DMS 273 (cell line): Measurements from ENCODE around the gene CARMIL1.
"Not testable (repeated sequence)": the region's sequence is repeated elsewhere in the genome, so short reads cannot be mapped to it uniquely, and the experiment has no call there.

ENCODE experiments used
- DNase-seq: peaks from one replicate; lab custom pipeline; 2025; ENCODE audit not compliant: unreplicated experiment; lab: John Stamatoyannopoulos, UW

Gene CARMIL1

DNA sequence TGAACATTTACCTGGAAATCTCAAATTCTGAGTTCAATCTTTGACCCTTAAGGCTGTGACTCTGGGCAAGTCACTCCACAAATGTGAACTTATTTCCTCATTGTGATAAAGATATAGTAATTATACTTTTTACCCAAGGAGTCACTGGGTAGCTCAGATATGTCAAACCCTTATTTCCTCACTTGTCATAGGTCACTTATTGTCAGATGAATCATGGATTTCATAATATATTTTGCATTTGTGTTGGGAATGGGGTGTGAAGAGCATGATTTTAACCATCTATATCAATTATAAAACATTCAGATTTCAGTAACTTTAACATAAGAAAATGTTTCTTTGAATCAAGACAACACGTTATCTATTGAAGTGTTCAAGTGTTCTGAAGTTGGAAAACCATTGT, 3.7 kb upstream of the CARMIL1 start:
- DNase-seq: no peak

- no peak for DNase-seq
These were observed 1.8 kb upstream of the CARMIL1 start for GRCh38 chr6:25277386-25277785.

- peak; percentile 13 for DNase-seq
These were observed 1.3 kb upstream of the CARMIL1 start for GRCh38 chr6:25277857-25278256.

- peak; percentile 79 for DNase-seq
These were observed 787 bp upstream of the CARMIL1 start for GRCh38 chr6:25278261-25278913.

GRCh38 chr6:25279748-25280343, 672 bp downstream of the CARMIL1 start:
- peak; percentile 74 for DNase-seq

DNA sequence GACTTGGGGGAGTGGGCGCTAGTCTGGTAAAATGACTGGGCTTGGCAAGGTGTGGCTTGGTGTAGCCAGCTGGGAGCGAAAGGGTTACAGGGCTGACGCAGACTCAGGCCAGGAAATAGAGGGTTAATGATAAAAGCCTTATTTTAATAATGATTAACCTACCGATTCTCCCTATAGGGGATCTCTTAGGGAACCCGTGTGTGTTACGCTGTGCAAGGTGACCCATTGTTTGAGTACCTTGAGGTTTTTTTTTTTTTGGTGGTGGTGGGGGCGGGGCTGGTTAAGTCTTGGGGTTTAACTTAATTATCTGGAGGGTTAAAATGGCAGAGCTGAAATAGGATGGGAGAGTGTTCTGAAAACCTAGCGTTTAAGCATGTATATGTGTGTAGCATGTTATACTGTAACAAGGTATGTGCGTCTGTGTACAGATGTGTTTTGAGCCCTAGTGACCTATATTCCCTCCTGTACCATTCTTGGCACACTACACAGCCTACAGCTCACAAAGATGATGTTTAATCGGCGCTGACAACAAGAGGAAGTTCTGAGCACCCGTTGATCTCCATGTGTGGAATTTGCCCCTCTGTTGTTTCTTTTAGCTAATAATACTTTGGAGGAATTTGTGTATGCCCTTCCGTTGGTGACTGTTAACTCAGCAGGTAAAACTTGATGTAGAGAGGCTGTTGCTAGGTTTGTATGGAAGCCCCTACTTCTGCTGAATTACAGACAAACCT, 1.3 kb downstream of the CARMIL1 start:
- peak; percentile 39 for DNase-seq

DNA sequence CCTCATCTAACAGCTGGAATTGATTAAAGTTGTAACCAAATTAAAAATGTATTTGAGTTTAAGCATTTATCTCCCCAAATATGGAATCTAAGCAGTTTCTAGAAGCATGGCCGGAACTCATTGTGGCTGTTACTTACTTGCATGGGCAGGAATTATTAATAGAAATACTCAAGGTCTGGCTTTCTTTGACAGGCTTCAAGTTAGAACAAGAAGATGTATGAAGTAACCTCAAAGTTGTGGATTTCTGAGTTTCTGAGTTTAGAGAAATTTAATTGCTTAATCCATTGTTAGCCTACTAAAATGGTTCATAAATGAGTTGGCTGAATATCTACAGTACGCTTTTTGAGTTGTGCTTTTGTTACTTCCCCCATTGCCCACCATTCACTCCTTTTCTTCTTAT, 7.7 kb downstream of the CARMIL1 start:
- no peak for DNase-seq

DNA sequence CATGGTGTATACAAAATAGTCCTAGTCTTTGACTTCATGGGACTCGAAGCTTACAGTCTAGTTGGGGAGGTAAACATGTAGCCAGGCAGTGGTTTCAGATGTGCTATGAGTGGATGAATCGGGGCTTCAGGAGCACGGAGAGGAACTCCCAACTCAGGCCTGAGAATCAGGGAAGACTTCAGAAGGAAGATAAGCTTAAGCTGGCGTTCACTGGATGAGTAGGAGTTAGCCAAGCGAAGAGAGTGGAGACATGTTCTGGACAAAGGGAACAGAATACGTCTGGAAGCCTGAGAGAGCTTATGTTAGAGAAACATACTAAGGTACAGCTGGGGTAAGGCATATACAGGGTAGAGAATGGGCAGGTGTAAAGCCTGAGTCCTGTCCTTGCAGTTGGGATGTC, 8.8 kb downstream of the CARMIL1 start:
- DNase-seq: no peak

DNA sequence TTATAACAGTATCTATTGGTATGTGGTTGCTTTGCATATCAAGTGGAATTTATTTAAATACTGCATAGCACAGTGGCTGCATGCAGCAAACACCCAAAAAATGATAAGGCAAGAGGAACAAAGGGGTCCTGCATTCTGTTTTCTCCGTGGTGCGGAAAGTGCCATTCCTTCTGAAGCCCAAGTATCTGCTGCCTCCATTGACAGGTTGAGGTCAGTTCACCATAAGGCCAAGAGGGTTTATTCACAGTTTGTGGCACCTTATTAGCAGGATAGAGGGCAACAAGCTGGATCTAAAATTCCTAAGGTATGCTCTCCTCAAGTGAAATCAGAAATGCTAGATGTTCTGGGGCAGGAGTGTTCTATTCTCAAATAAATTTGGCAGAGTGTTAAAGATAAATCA, 9.3 kb downstream of the CARMIL1 start:
- no peak for DNase-seq

DNA sequence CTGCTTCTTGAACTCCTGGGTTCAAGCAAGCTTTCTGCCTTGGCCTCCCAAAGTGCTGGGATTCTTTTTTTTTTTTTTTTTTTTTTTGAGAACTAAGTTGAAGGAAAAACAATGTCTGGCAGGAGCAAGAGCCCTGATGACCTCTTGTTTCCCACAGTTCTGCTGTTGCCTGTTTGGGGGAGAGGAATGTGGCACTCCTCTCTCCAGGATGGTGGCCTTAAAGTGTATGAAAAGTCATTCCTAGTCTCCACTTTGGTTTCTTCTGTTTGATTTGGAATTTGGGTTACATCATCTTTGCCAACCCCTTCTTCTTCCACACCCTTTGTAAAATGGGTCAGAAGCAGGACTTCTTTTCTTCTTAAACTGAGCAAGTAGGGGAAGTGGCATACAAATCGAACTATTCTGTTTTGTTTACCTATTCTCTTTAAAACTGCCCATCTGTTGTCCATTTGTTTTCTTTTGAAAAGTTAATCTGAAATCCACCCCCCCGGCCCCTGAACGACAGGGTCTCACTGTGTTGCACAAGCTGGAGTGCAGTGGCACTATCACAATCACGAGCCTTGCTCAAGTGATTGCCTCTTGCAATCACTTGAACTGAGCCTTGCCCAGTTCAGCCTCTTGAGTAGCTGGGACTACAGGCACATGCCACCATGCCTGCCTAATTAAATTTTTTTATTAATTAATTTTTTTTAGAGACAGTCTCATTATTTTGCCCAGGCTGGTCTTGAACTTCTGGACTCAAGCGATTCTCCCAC, 11.3 kb downstream of the CARMIL1 start:
- DNase-seq: no peak

GRCh38 chr6:25292384-25292783, 13.2 kb downstream of the CARMIL1 start:
- no peak for DNase-seq

GRCh38 chr6:25295651-25296050, 16.5 kb downstream of the CARMIL1 start:
- DNase-seq: no peak

GRCh38 chr6:25296217-25296905, 17.2 kb downstream of the CARMIL1 start:
- no peak for DNase-seq

DNA sequence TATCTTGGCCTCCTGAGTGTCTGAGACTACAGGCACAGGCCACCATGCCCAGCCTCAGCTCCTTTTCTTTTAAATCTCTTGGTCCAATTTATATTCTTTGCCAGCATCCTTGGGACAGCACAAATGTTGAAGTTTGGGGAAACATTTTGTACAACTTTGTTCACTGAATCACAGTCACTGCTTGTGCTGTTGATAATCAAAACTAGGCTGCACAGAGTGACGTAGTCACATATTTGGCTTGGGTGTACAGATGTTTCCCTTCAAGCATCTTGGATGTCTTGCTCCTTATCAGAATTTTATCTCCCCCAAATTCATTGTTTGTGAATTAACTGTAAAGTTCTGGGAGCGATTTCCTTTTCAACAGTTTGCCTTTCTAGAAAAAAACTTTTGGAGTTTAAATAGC, 17.9 kb downstream of the CARMIL1 start:
- DNase-seq: no peak

DNA sequence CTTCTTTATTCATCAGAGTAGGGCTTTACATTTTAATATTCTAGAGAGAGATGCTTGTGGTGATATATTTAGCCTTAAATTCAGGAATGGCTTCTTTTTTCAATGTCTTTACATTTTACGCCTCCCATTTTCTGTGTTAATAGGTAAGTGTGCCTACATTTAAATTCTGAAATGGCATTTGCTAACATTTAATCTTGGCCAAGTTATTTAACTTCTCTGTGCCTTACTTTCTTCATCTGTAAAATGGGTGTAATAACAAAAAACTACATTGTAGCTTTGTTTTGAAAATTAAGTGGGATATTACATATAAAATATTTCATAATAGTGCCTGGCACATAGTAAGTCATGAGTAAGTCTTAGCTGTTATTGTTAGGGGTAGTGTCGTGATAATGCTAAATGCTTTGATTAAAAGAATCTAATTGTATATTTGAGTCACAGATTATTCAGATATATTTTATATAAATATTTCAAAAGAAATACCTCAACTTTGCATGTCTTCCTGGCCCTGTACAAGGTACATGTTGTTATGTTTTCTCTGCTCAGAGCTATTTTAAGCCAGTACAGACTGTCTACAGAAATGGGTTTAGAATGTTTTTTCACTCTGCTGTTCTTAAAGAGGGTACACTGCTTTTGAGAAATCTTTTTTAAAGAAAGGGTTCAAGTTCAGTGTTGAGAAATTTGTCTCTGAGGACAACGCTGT, 18.8 kb downstream of the CARMIL1 start:
- no peak for DNase-seq

DNA sequence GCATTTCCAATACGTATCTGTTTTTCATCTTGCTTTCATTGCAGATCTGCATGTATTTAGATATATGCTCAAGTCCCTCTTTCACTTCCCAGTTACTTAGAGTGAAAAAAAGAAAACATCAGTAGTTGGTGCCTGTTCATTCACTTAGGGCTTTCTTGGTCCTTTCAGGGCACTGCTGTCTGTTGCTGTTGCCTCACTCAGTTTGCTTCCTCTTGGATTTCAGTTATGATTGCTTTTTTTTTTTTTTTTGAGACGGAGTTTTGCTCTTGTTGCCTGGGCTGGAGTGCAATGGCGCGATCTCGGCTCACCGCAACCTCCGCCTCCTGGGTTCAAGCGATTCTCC, 19.3 kb downstream of the CARMIL1 start:
- not testable (repeated sequence) for DNase-seq

DNA sequence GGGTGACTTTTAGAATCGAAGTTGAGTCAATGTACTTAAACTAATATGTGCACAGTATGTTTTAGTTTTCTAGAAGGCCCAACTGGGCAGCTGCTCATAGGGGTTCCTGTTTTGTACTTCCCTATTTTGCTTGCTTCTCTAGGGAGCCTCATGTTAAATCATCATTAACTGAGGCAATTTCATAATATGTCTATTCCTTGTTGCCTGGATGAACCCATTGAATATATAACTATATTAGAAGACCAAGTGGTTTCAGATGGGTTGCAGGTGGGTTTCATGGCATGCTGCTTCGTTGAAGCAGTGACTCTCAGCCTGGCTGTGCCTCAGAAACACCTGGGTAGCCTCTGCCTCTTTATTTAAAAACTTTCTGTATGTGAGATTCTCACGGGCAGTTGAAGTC, 22.2 kb downstream of the CARMIL1 start:
- DNase-seq: no peak

DNA sequence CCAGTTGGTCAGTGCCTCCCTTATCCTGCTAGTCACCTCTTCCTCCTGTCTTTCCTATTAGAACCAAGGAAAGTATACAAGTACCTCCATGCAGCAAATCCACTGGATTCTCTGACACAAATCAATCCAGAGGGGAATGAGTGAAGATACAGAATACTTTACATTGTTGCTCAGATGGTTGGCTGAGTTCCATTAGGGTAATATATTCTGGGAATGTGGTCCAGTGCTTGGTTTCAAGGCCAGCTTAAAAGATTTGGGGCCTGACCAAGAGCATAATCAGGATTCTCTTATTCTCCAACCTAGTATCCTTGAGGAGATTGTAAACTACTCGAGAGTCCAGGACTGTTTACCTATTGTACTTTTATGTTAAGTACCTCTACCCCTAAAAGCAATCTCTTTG, 23.0 kb downstream of the CARMIL1 start:
- peak; percentile 18 for DNase-seq

DNA sequence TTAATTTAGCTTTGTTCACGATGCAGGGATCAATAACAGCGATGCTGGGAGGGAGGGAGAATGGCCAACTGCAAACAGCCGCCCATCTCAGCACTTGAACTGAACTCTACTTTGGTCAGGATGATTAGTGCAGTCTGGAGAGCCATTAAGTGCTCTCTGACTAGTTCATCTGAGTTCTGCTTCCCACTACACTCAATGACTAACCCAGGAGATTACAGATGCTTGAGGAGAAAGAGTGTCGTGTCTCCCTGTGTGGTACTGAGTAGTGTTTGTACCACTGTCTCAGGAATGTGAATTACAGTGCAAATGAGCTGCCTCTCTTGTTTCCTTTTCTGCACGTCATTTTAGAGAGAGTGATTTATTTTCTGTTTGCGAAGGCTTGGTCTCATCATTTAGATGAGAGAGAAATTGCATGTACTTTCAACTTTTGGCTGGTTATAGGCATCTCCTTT, 23.5 kb downstream of the CARMIL1 start:
- no peak for DNase-seq

DNA sequence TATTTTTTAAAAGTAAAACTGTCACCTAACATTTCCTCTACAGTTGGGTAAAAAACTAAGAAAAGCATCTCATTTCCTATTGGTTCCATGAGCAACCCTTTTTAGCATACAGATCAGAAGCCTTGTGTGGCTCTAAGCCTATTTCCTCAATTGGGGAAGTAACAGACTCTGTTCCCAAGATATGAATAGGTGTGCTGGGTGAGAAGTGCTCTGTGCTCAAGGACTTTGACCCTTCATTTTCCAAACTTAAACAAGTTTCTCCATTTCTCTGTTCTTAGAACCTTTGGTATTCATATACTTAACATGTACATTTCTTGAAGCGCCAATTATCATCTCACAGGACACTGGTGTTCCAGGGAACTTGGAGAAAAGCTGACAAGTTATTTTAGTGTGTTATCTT, 24.1 kb downstream of the CARMIL1 start:
- no peak for DNase-seq

GRCh38 chr6:25306379-25306778, 27.2 kb downstream of the CARMIL1 start:
- DNase-seq: peak; percentile 22
